Mesothelial cell of epicardium (in vitro differentiated cells): ENCODE data around the gene TRIO. TPM values are rescaled to one million over a fixed set of nuclear protein-coding genes. Genes with fewer than 3 reads are reported as not detected.
A peak's percentile ranks its signal among the peaks of the same experiment; 100 is the strongest.
"Not testable (repeated sequence)": the region's sequence is repeated elsewhere in the genome, so short reads cannot be mapped to it uniquely, and the experiment has no call there.

Source experiments
- DNase-seq, 2 experiments: peaks; one replicate each; pipeline ENCODE4 v3.0.0; 2021; ENCODE audit warnings: low spot score in 2 of 2; ENCODE audit not compliant: unreplicated experiment in 2 of 2
- H3K27ac Mint-ChIP-seq: 2 replicates; pipeline ENCODE4 v1.8.0; 2021; ENCODE audit warnings: mixed read lengths
- H3K27me3 Mint-ChIP-seq: 2 replicates; pipeline ENCODE4 v1.8.0; 2021; ENCODE audit warnings: low read depth, mixed read lengths
- H3K36me3 Mint-ChIP-seq: 2 replicates; pipeline ENCODE4 v1.8.0; 2021; ENCODE audit warnings: mixed read lengths
- H3K4me1 Mint-ChIP-seq: 2 replicates; pipeline ENCODE4 v1.8.0; 2021; ENCODE audit warnings: mixed read lengths
- H3K4me3 Mint-ChIP-seq: 2 replicates; pipeline ENCODE4 v1.8.0; 2021; ENCODE audit warnings: mild to moderate bottlenecking, moderate library complexity, mixed read lengths
- H3K9me3 Mint-ChIP-seq: 2 replicates; pipeline ENCODE4 v1.8.0; 2021; ENCODE audit warnings: mixed read lengths
- CTCF ChIP-seq: fragments of 200-600 bp; sonication (generic); IDR thresholded peaks from one replicate; pipeline ENCODE4 v1.5.0; 2021; ENCODE audit warnings: antibody characterized with exemption; ENCODE audit not compliant: unreplicated experiment
- total RNA-seq: library from RNA; stranded (reverse); gene quantifications from 3 replicates; pipeline ENCODE4 v1.2.1, GENCODE V29; 2021

TRIO gene
- total RNA-seq, 1 donor from 2014 or later, result 209 TPM

DNA sequence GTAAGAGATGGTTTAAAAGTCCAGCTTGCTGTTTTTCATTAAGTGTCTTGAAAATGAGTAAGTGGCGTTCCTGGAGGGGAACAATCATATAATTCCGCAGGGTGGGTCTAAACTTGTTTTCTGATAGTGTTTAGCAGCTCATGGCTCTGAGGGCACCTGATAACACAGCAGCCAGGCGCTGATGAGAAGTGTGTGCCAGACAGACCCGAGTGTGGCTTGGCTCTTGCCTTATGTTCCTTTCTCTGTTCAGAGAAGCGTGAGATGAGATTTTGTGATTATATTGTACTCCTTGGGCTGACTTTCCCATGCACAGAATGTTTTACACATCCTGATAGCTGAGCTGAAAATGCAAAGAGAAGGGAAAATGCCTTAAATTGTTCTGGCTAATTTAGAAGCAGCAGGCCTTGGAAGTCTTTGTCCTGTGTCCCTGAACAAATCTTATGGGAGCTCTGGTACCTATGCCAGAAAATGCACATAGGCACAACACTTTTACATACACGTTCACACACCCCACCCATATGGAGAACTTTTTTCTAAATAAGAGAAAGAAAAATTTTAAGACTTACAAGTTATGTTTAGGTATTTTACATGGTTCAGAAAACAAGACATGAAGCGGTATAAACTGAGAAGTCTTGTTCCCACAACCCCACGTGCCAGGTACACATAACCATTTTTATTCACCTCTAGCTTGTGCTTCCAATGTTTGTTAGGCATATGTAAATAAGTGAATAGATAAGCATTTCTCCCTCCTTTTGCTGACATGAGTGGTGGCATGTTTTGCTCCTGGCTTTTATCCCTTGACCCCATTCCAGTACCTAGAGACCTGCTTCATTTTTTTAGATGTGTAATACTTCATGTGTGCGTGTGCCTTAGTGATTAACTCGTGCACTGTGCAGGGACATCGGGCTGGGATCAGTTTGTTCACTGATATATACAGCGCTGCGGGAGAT, 286.2 kb downstream of the TRIO start:
- peaks cover 54% of the 10 kb centered on the region for H3K4me1 Mint-ChIP-seq
- peak overlapping the region; percentile 89 for H3K27ac Mint-ChIP-seq
- peaks cover 20% of the 10 kb centered on the region for H3K36me3 Mint-ChIP-seq
- no peaks in the 10 kb centered on the region for H3K27me3 Mint-ChIP-seq
- DNase-seq, result no peak
- H3K9me3 Mint-ChIP-seq, result no peaks in the 10 kb centered on the region
- no peak for TF ChIP-seq CTCF
- no peak overlapping the region for H3K4me3 Mint-ChIP-seq

- Mint-ChIP-seq H3K27me3 (no peaks in the 10 kb centered on the region), H3K27ac (peak overlapping the region; percentile 53), H3K36me3 (peaks cover 19% of the 10 kb centered on the region), H3K4me1 (peaks cover 46% of the 10 kb centered on the region), H3K4me3 (no peak overlapping the region), H3K9me3 (peaks cover 4% of the 10 kb centered on the region)
- DNase-seq, result no peak
- no peak for TF ChIP-seq CTCF
These were observed 288.4 kb downstream of the TRIO start for GRCh38 chr5:14431534-14431933.

DNA sequence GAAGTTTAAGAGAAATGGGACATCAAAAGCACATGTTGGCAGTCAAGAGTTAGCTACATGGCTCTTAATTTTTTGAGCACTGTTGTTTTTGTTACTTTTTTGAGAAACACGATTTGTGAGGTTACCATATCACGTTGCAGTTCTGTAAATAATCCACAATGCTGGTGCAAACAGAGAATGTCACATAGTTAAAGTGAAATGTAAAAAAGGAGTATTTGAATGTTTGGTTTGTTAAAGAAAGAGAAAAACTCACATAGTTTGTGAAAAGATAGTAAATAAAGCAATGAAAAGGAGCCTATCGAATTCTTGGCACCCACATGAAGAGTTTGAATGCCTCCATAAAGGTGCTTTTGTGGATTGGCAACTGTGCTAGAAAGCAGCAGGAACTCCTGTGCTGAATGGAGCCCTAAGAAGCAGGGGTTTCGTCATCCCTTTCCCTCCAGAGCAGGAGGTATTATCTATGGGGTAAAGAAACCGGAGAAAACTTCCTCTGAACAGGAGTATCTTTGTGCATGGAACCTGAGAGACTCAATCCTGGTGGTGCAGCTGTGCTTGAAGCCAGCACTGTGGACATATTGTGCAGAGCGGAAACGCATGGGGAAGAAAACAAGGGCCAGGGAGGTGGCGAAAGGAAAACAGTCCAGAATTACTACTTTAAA, 289.9 kb downstream of the TRIO start:
- Mint-ChIP-seq H3K27ac (peak overlapping the region; percentile 60), H3K4me3 (no peak overlapping the region), H3K4me1 (peaks cover 42% of the 10 kb centered on the region), H3K9me3 (peaks cover 4% of the 10 kb centered on the region), H3K27me3 (no peaks in the 10 kb centered on the region), H3K36me3 (peaks cover 22% of the 10 kb centered on the region)
- TF ChIP-seq CTCF, result no peak
- no peak for DNase-seq

DNA sequence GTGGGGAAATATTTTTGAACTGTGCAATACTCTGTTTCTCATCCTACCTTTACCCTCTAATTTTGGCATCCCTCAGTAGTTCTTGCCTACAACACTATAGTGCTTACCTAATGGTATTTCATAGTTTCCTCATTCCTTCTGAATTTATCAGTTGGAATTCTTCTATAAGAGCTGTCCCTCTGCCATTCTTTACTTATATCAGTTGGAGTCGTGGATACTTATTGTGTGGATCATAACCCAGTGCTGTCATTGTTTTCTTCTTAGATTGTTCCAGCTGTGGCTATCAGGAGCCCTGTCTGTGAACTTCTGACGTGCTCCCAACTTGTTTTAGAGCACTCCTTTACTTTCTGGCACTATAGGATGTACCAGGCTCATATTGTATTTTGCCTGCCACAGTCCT, 292.3 kb downstream of the TRIO start:
- H3K27ac Mint-ChIP-seq, result no peak overlapping the region
- TF ChIP-seq CTCF, result no peak
- H3K4me1 Mint-ChIP-seq, result peaks cover 38% of the 10 kb centered on the region
- H3K36me3 Mint-ChIP-seq, result peaks cover 30% of the 10 kb centered on the region
- H3K27me3 Mint-ChIP-seq, result no peaks in the 10 kb centered on the region
- no peak overlapping the region for H3K4me3 Mint-ChIP-seq
- peaks cover 4% of the 10 kb centered on the region for H3K9me3 Mint-ChIP-seq
- DNase-seq, result no peak

DNA sequence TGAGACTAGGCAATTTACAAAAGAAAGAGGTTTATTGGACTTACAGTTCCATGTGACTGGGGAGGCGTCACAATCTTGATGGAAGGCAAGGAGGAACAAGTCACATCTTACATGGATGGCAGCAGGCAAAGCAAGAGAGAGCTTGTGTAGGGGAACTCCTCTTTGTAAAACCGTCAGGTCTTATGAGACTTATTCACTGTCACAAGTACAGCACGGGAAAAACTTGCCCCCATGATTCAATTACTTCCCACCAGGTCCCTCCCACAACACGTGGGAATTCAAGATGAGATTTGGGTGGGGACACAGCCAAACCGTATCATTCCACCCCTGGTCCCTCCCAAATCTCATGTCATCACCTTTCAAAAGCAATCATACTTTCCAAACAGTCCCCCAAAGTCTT, 293.0 kb downstream of the TRIO start:
- DNase-seq, H3K27me3 Mint-ChIP-seq, H3K27ac Mint-ChIP-seq, H3K9me3 Mint-ChIP-seq, H3K4me3 Mint-ChIP-seq: not testable (repeated sequence)
- H3K36me3 Mint-ChIP-seq, result peaks cover 30% of the 10 kb centered on the region
- H3K4me1 Mint-ChIP-seq, result peaks cover 36% of the 10 kb centered on the region
